Tibial nerve (tissue), 4 donors: ENCODE results near the gene ST3GAL2.

Experiments used
- EP300 ChIP-seq, 2 donors: sonication (generic); formaldehyde crosslinking; IDR thresholded peaks; one replicate each; pipeline ENCODE4 v1.6.1; 2017; ENCODE audit warnings: antibody characterized with exemption in 2 of 2, mild to moderate bottlenecking in 1 of 2
- POLR2A ChIP-seq, 2 donors: fragments of 450-650 bp; IDR thresholded peaks; one replicate each; pipeline ENCODE4 v1.6.1; 2017; ENCODE audit warnings: antibody characterized with exemption in 2 of 2, mild to moderate bottlenecking in 2 of 2, moderate library complexity in 2 of 2
- TF ChIP-seq, protein P1 (sequence below), 5 experiments: fragments of 200-600 bp in 3 of 5; fragments of 450-650 bp in 2 of 5; sonication (generic) in 3 of 5; IDR thresholded peaks; one replicate each; pipeline ENCODE4 v1.5.1; 2016 to 2019; ENCODE audit warnings: antibody characterized with exemption in 5 of 5, mild to moderate bottlenecking in 3 of 5, moderate library complexity in 2 of 5

DNA sequence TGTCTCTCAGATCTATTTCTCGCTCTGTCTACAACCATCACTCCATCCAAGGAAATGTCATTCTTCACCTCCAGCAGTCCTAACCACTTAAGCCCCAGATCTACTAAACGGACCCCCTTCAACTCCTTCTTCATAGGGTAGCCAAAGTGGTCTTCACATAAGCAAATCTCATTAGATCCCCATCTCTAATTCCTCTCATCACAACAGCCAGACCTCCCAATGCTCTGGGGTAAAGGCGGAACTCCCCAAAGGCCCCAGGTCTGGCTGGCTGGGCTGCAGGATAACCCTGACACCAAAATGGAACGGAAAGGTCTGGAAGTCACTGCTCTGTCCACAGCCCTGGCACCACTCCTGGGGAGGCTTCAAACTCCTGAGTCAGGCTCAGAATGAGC, 11.1 kb downstream of the ST3GAL2 start:
- TF ChIP-seq, protein P1, sequence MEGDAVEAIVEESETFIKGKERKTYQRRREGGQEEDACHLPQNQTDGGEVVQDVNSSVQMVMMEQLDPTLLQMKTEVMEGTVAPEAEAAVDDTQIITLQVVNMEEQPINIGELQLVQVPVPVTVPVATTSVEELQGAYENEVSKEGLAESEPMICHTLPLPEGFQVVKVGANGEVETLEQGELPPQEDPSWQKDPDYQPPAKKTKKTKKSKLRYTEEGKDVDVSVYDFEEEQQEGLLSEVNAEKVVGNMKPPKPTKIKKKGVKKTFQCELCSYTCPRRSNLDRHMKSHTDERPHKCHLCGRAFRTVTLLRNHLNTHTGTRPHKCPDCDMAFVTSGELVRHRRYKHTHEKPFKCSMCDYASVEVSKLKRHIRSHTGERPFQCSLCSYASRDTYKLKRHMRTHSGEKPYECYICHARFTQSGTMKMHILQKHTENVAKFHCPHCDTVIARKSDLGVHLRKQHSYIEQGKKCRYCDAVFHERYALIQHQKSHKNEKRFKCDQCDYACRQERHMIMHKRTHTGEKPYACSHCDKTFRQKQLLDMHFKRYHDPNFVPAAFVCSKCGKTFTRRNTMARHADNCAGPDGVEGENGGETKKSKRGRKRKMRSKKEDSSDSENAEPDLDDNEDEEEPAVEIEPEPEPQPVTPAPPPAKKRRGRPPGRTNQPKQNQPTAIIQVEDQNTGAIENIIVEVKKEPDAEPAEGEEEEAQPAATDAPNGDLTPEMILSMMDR (IDR thresholded peaks at IDR 0.05), result no peak
- TF ChIP-seq EP300 (IDR thresholded peaks at IDR 0.05) (no peak), POLR2A (IDR thresholded peaks at IDR 0.05) (no peak)
